Activated T-cell treated with anti-CD3 and anti-CD28 coated beads for 1 hour (primary cell): ENCODE data around the gene CTDSPL.

ENCODE experiments used
- DNase-seq: peaks from one replicate; pipeline ENCODE4 v3.0.0-alpha.2; 2020; ENCODE audit warnings: low read depth

The CTDSPL gene

GRCh38 chr3:37943631-37944314 lies 82.1 kb downstream of the CTDSPL start:
- DNase-seq = no peak

DNA sequence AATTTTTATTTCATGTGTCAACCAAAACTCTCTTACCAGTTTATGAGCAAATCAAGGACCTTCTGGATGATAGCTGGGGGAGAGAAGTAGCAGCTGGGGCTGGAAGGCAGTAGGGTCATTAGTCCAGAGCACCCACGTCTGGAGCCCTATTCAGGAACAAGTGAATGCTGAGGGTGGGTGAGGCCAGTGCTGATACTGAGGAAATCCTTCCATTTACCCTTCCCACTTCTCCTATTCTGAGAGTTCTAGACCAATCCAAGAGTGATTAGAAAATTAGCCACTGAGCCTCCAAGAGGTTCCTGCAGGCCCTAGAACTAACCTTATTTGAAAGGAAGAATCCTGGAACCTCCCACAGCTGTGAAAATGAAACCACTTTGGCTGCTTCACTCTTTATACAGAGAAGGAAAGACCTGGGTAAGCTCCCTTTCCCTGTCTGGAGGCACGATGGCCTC lies 82.7 kb downstream of the CTDSPL start:
- no peak for DNase-seq

- DNase-seq = no peak
Measured at GRCh38 chr3:37945156-37945806, 83.6 kb downstream of the CTDSPL start.

- no peak for DNase-seq
Measured at GRCh38 chr3:37945807-37946530, 84.3 kb downstream of the CTDSPL start.

DNA sequence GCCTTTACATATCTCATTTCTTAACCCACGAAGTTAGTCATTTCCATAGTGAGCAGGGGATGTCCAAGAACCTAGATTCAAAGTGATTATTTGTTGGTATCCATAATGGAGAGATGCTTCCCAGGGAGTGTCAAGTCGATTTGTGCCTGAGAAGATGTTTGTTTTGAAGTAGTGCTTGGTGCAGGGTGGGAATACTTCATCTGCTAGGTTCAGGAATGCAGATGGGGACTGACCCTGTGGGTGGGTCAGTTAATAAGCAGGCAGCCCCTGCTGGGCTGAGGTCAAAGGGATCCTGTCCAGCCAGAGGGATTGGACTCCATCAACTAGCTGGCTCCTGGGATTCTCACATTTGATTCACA lies 84.8 kb downstream of the CTDSPL start:
- no peak for DNase-seq

DNA sequence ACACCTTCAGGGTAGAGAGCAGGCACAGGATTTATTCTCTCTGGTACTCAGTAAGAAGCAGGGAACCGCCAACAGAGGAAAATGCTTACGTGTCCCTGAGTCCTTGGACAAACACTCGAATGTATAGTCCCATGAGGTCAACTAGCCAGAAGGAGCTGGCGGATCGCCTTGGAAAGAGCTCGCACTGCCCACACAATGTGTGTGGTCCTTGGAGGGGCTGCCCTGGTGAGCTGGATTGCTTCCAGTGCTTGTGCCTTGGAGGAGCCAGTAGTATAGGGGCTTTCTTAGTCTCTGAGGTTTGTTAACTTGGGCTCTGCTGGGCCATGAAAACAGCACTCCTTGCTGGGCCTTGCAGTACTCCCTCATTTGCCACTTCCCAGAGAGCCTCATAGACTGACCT lies 88.2 kb downstream of the CTDSPL start:
- DNase-seq = no peak

DNA sequence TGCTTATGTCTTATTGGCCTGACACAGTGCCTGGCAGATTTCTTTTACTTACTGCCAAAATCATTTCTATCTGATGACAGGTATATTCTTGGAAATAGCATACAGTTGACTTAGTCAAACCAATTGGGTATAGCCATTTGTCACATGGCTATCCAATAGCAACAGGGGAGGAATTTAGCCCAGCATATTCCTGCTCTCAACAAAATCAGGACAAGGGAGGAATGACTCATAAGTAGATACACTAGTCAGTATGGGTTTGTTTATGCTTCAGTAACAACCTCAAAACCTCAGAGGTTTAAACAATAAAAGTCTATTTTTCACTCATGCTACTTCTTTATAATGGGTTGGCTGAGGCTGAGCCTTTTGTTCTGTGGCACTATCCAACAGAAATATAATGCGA lies 90.9 kb downstream of the CTDSPL start:
- no peak for DNase-seq

DNA sequence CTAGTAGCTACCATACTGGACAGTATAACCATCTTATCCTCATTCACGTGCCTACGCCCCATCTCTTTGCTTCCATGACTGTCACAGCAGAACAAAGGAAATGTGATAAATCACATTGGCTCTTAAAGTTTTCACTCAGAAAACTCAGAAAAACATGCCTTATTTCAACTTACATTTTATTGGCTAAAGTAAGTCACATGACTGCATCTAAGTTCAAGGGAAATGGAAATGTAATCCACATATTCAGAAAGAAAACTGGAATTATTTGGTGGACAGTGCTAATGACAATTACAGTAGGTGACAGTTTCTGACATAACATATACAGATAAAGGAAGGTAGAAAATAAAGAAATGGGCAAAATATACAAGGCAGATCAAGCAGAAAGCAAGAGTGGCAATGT lies 91.5 kb downstream of the CTDSPL start:
- no peak for DNase-seq

DNA sequence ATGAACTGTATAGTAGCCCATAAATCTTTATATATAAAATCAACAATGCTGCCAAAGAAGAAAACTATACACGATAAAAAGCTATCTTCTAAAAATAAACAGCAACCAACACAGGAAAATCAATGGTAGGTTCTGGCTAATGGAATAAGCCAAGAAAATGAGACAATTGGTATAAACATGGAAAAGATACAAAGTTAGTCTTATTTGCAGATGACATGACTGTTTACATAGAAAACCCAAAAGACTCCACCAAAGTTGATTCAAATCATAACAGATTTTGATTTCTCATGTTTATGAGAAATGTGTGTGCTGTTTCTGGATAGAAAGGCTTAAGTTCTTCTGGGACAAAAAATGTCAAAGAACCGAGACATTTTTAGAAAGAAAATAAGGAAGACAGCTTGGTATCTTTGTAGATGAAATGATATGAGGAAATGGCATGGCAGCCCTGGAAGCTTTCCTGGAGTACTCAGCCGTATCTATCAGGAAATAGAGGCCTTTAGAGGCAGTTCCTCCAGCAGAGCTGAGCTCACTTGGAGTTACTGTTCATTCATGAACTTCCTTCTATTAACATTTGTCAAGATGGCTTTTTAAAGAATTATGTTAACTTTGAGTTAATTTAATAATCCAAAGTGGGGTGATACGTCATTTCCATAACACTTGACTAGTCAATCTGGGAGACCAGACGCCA lies 92.2 kb downstream of the CTDSPL start:
- no peak for DNase-seq

DNA sequence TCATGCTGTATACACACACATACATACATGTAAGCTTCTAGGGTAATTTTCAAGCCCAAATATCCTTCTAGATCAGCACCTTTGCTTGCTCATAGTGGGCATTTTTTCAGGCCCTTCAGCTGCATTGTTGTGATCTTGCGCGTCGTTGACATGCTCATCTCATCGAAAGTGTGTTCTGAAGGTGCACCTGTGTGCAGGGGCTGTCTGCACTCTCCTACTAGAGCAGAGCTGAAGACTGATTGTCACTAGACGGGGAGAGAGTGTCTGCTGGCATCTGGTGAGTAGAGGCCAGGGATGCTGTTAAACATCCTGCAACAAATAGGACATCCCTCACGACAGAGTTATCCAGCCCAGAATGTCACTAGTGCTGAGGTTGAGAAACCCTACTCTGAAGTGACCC lies 93.2 kb downstream of the CTDSPL start:
- DNase-seq = no peak

DNA sequence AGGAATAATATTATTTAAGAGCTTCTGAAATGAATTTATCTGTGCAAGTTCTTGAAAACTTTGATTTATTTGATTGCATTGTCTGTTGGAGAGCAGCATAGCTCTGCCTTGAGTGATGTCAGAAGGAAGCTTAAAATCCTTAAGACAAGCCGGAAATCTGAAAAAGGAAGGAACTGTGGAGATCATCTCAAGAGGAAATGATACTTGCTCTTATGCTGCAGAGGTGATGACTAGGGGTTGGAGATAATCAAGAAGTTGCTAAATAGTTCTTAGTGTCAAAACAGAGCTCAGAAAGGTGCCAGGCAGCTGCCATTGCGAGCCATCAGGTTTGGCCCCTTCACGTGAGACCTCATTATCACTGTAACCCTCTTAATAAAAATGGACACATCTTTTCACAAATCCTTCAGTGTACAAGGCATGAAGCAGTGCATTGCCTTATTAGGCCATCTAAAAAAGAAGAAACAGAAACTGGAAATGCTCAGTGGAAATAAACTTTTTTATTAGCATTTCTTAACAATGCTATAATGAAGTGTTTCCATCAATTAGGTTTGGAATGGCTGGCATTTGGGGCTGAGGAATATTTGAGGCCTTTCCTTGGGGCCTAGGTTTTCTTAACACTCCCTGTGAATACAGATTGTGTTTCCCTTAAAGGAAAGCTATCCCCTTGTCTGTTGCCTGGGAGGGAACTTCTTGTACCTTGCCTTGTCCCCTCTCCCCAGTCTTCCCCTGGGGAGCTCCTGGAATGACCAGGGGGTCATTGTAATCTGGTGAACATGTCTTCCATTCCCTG lies 94.4 kb downstream of the CTDSPL start:
- DNase-seq = no peak

- DNase-seq = no peak
Measured at GRCh38 chr3:37956723-37957538, 95.3 kb downstream of the CTDSPL start.

DNA sequence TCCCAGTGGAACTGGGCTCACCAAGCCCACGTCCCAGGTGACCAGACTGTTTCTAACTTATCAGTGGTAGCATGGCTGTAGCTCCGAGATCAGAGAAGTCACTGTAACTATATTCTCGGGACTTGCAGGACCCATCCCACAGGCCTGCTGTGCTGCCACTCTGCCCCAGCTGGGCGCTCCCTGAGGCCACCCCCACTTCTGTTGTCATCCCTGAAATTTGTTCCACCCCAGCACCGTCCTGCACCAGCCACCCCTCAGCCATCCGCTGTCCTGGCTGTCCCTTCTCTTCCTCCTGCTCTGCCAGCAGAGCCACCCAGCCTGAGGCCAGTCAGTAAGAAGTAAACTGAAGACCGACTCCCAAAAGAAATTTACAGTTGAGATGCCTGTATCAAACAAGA lies 95.9 kb downstream of the CTDSPL start:
- no peak for DNase-seq

GRCh38 chr3:37961622-37962431 lies 100.1 kb downstream of the CTDSPL start:
- DNase-seq = no peak

DNA sequence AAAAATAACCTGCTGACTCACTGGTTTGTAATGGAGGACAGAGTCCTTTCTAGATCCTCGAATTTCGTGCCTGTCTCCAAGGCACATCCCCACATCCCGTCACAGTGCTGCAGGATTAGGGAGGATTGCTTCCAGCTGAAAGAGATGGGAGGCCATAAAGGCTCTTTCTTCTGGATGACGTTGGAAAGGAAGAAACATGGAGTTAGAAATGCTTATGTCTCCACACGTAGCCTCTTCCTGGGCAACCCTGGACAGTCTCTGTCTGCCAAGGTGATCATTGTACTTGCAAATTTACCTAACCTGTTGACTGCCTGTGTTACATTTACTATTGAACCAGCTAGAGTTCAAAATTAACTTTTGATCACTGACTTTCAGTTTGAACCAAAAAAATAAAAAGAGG lies 101.3 kb downstream of the CTDSPL start:
- DNase-seq = no peak

DNA sequence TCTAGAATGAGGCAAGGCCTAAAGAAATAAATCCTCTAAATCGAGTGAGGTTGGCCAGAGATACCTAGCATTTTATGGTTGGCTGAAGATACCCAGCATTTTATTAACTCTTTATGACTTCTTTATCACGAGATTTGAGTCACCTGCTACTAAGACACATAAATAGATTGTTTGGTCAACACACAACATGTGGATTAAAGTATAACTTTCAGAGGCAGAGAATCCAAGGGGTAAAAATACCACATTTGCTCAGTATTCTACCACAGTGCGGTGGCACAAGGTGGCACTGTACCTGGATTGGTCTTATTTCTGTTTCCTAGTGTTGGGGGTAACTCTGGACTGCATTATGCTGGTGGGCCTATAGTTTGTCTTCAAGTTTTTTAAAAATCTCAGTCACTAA lies 102.0 kb downstream of the CTDSPL start:
- no peak for DNase-seq

DNA sequence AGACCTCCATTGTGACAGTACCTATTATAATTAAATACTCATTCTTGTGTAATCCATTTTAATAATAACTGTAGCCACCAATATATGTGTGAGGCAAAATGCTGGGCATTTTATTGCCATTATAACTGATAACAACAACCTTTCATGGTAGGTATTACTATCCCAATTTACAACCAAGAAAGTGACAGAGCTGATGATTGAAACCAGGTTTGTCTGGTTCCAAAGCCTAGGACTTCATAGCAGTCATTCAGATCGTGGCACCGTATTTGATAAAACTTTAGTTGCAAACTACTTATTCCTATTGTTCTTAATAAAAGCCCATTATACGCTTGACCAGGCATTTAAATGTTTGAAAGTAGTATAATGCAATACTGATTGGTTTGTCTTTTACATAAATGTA lies 102.5 kb downstream of the CTDSPL start:
- no peak for DNase-seq

- DNase-seq = no peak
Measured at GRCh38 chr3:37964716-37965115, 103.0 kb downstream of the CTDSPL start.

DNA sequence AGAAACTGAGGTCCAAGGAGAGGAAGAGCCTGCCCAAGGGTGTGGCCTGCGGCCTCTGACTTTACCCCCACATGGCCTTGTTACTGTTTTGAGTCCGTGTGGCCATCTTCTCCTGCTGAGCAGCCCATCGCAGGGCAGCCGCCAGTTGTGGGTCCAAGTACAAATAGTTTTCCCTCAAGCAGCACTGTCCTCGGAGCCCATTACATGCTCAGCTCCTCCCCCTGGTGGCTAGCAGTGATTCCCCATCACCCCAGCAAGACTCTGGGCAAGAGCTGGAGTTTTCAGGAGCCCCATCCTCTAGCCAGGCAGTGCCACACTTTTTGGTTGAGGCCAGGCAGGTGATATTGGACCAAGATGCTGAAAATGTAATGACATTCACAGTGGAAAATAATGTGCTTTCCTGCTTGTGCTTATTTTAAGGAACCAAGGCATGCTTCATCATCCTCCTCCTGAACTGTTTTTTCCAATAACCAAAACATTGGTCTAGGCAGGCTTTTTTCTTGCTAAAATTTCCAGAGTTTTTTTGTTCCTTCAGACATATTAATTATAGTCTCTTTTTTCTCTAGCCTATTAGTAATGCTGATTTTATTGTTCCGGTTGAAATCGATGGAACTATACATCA lies 105.7 kb downstream of the CTDSPL start:
- peak; percentile 49 for DNase-seq

GRCh38 chr3:37968199-37968598 lies 106.5 kb downstream of the CTDSPL start:
- no peak for DNase-seq
